VCaP (cell line): ENCODE data around the gene TGFBR3.
A peak's percentile ranks its signal among the peaks of the same experiment; 100 is the strongest.
"Not testable (repeated sequence)": the region's sequence is repeated elsewhere in the genome, so short reads cannot be mapped to it uniquely, and the experiment has no call there.

ENCODE experiments used
- H3K27ac ChIP-seq: fragments of 450-650 bp; 2 replicates; pipeline ENCODE4 v1.5.1; 2017
- CTCF ChIP-seq: fragments of 450-650 bp; conservative IDR thresholded peaks from 2 replicates; pipeline ENCODE4 v1.5.1; 2017; ENCODE audit warnings: mild to moderate bottlenecking, moderate library complexity

The TGFBR3 gene

GRCh38 chr1:91846007-91846638, 39.8 kb downstream of the TGFBR3 start:
- no peak for TF ChIP-seq CTCF

DNA sequence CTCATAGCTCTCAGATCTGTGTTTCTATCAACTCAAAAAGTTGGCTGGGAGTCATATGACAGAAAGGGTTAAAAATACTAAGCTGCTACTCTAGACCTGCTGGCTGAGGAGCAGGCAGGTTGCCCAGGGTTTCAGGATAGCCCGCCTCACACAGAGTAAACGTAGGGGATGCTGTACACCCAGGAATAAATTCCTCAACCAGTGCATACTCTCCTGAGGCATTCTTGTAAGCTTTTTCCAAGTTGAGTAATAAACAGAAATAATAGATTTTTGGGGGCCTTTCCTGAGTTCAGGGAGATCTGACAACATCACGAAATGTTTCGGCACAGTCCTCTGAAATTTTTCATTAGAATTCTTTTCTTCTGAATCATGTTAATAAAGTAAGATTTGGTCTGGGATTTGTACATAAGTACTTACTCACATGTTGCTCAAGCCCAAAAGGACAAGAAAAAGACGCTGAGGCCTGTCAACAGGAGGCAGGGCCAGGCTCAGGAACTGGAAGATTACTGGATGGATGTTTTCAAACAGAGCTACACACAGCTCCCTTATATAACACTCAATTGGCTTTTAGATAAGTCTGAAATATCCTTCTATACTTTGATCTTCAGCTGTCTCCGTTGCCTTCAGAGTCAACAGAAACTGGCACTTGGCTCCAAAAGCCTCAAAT, 41.0 kb downstream of the TGFBR3 start:
- no peak for TF ChIP-seq CTCF
- peak overlapping the region; percentile 71 for H3K27ac ChIP-seq

More at GRCh38 chr1:91846007-91846638, 39.8 kb downstream of the TGFBR3 start:
- H3K27ac ChIP-seq, result peak overlapping the region; percentile 71

- TF ChIP-seq CTCF, result no peak
These were observed 42.1 kb downstream of the TGFBR3 start for GRCh38 chr1:91843843-91844242.

DNA sequence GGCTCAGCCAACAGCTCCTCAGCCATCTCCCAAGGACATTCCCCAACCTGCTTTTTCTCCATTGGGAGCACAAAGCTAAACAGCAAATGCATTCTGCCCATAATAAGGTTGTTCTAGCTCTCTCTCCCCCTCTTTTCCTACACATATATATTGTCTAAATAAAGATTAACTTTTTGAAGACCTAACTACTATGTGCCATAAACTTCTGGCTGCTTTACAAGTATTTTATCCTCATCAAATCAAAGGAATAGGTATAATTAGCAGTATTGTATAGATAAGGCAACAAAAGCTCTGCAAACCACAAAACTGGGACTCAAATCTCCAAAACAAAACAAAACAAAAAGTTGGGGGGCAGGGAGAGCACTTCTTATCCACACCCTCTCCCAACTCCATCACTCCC, 43.4 kb downstream of the TGFBR3 start:
- TF ChIP-seq CTCF, result no peak
- H3K27ac ChIP-seq, result no peak overlapping the region

More at GRCh38 chr1:91843843-91844242, 42.1 kb downstream of the TGFBR3 start:
- no peak overlapping the region for H3K27ac ChIP-seq

- no peak for TF ChIP-seq CTCF
- no peak overlapping the region for H3K27ac ChIP-seq
These were observed 43.9 kb downstream of the TGFBR3 start for GRCh38 chr1:91842056-91842455.

DNA sequence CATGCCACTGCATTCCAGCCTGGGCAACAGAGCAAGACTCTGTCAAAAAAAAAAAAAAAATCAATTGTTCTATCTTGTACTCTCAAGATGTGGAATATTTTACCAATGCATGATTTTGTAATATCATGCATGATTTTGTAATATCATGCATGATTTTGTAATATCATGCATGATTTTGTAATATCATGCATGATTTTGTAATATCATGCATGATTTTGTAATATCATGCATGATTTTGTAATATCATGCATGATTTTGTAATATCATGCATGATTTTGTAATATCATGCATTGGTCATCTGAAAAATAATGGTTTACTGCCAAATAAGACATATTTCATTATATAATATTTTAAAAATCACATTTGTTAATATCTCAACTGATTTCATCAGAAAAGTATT, 45.7 kb downstream of the TGFBR3 start:
- H3K27ac ChIP-seq, result not testable (repeated sequence)

DNA sequence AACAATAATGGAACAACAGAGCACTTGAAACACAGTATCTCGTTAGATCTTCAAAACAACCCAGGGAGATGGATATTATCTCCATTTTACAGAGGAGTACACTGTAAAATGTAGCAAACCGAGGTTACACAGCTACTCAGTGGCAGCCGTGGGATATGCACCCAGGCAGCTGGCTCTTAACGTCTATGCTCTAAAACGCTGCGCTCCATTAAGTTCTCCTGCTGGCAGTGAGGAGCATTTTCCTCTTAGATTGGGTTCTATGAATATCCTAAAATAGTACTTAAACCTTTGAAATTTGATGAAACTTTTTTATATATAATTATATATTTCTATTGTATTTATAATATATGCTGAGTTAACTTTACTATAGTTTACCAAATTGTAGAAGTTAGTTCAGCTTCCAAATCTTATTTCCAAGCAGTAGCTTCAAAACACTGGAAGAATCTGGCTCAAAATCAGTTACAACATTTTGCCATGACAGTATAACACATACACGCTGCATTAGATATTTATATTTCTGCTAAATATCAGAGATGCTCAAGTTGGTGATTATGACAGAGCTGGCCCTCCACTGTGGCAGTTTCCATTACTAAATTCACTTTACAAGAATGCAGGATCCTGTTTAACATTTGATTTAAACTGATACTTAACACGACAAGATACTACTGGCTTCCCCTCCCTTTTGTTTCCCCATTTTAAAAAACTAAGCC, 49.5 kb downstream of the TGFBR3 start:
- no peak for TF ChIP-seq CTCF
- H3K27ac ChIP-seq, result no peak overlapping the region
